ENCODE data around the gene METTL6. TPM values are rescaled to one million over a fixed set of nuclear protein-coding genes. Genes with fewer than 3 reads are reported as not detected.

Gene METTL6
- total and polyA plus RNA-seq, 2 of the 4 experiments (the other 2 are of a cell fraction), result 15.4 to 21.5 TPM

- intact Hi-C loops (cut with micrococcal nuclease), result loop anchor here (10.0 kb wide), 1 partner anchor 295 kb away; no protein-coding TSS in a partner anchor
Observed at GRCh38 chr3:15399970-15400369, 27.4 kb downstream of the METTL6 start.

More at GRCh38 chr3:15399970-15400369, 27.4 kb downstream of the METTL6 start:
- TF ChIP-seq ELK1 (IDR thresholded peaks at IDR 0.05; ENCODE audit: borderline replicate concordance, low read depth, low read length) (no peak), MXI1 (IDR thresholded peaks at IDR 0.05; ENCODE audit: borderline replicate concordance, low read depth, low read length) (no peak), CHD1 (IDR thresholded peaks at IDR 0.05; ENCODE audit: low read depth, low read length) (no peak), CTCF (conservative IDR thresholded peaks at IDR 0.05; ENCODE audit: low read depth, low read length) (no peak), FOS (IDR thresholded peaks at IDR 0.05; ENCODE audit: low read depth, low read length) (no peak), RFX5 (IDR thresholded peaks at IDR 0.05; ENCODE audit: low read depth, low read length) (no peak), NFE2L2 (IDR thresholded peaks at IDR 0.05; ENCODE audit: low read depth, low read length) (no peak), POLR2A (IDR thresholded peaks at IDR 0.05; ENCODE audit: low read depth, low read length) (no peak)
- H3K4me2 ChIP-seq (ENCODE audit: low read depth, low read length), result no peak overlapping the region
- dilution Hi-C loops (cut with HindIII; ENCODE audit: low sequenced_read_pairs, unreplicated experiment) (no loop called here), in situ Hi-C loops (cut with MboI; ENCODE audit: low sequenced_read_pairs) (loop anchor here (25.0 kb wide), 1 partner anchor 288 kb away; no protein-coding TSS in a partner anchor)
- H3K14ac ChIP-seq (replicated peaks; ENCODE audit: low read depth, low read length), result no peak overlapping the region
- no peak overlapping the region for H2BK120ac ChIP-seq (ENCODE audit: low read depth, low read length)
- no peaks in the 10 kb centered on the region for H3K9me3 ChIP-seq (ENCODE audit: control insufficient read depth, insufficient read depth, low read length)
- H4K91ac ChIP-seq (ENCODE audit: insufficient read depth, low read depth, low read length), result no peak overlapping the region
- H3K4me3 ChIP-seq (ENCODE audit: insufficient read depth, low read depth, low read length), result no peak overlapping the region
- no peak overlapping the region for H2BK20ac ChIP-seq (ENCODE audit: low read depth, low read length)
- DNase-seq (no peak), ATAC-seq (ENCODE audit: low read depth) (no peak)
- no peak overlapping the region for H2BK5ac ChIP-seq (ENCODE audit: low read depth, low read length, poor library complexity, severe bottlenecking)
- no peak overlapping the region for H2BK15ac ChIP-seq (ENCODE audit: low read depth, low read length)
- no peaks in the 10 kb centered on the region for H4K20me1 ChIP-seq (ENCODE audit: insufficient read depth, low read length)
- no peak overlapping the region for H3K23ac ChIP-seq (ENCODE audit: low read depth, low read length)
- ChIA-PET POLR2A (ENCODE audit: unreplicated experiment) (no interaction called here), CTCF (interaction anchor here (0.6 to 1.5 kb wide), 3 partner anchors 132 to 197 kb away, joined by 3 to 4 read pairs (median 3); no protein-coding TSS in a partner anchor)
- H3K56ac ChIP-seq (ENCODE audit: extremely low read depth, insufficient read depth, low read length), result no peak overlapping the region
- H3K27me3 ChIP-seq (ENCODE audit: control insufficient read depth, insufficient read depth, low read length), result no peaks in the 10 kb centered on the region
- no peaks in the 10 kb centered on the region for H3K79me1 ChIP-seq (ENCODE audit: low read depth in 1 of 2, low read length in 2 of 2)
- H4K8ac ChIP-seq (ENCODE audit: low read depth in 2 of 2, low read length in 2 of 2), result no peak overlapping the region
- no peak overlapping the region for H2AK5ac ChIP-seq (ENCODE audit: low read depth, low read length)
- WGBS, 2 experiments (ENCODE audit: extremely low coverage in 2 of 2, insufficient read length in 1 of 2), result no CpG with 5 or more reads among the region's 5 CpGs
- no peak overlapping the region for H3K27ac ChIP-seq (ENCODE audit: insufficient read depth, low read length)
- no peak overlapping the region for H3K9ac ChIP-seq (ENCODE audit: low read depth, low read length)
- H3K36me3 ChIP-seq (ENCODE audit: control insufficient read depth, insufficient read depth, low read length), result no peaks in the 10 kb centered on the region
- H3K4me1 ChIP-seq (ENCODE audit: control insufficient read depth, insufficient read depth, low read length), result no peaks in the 10 kb centered on the region
- H2AFZ ChIP-seq (replicated peaks; ENCODE audit: low read length, poor library complexity), result no peak overlapping the region
- no peak overlapping the region for H3K4ac ChIP-seq (ENCODE audit: low read depth, low read length)
- H3K18ac ChIP-seq (ENCODE audit: low read depth, low read length), result no peak overlapping the region
- BruUV-seq (replicated peaks), result no TSS peak
- no peak overlapping the region for H4K5ac ChIP-seq (ENCODE audit: low read depth, low read length)
- 0 out of 2 replicates have a peak, but pooled peaks cover 3% of the 10 kb centered on the region for H3K9me1 ChIP-seq (ENCODE audit: insufficient read depth, low read length)
- H2AK9ac ChIP-seq (replicated peaks; ENCODE audit: low read depth, low read length, poor library complexity), result no peak overlapping the region
